T follicular helper cell (primary cell): ENCODE results near the gene STK11.
A peak's percentile ranks its signal among the peaks of the same experiment; 100 is the strongest.

Source experiments
- DNase-seq: peaks from one replicate; pipeline ENCODE4 v3.0.0-alpha.2; 2020; ENCODE audit warnings: low read depth

The STK11 gene

GRCh38 chr19:1210227-1210538 is 4.6 kb downstream of the STK11 start:
- DNase-seq = no peak

GRCh38 chr19:1211494-1212234 is 6.1 kb downstream of the STK11 start:
- no peak for DNase-seq

- DNase-seq = peak; percentile 51
These were observed 8.1 kb downstream of the STK11 start for GRCh38 chr19:1213391-1214286.

GRCh38 chr19:1214299-1214861 is 8.8 kb downstream of the STK11 start:
- no peak for DNase-seq

- no peak for DNase-seq
These were observed 9.5 kb downstream of the STK11 start for GRCh38 chr19:1214862-1215731.

GRCh38 chr19:1216756-1217155 is 11.2 kb downstream of the STK11 start:
- DNase-seq = no peak

- no peak for DNase-seq
These were observed 11.8 kb downstream of the STK11 start for GRCh38 chr19:1217366-1217765.

GRCh38 chr19:1218751-1219567 is 13.4 kb downstream of the STK11 start:
- DNase-seq = no peak

- no peak for DNase-seq
These were observed 14.4 kb downstream of the STK11 start for GRCh38 chr19:1219786-1220476.

GRCh38 chr19:1220477-1220930 is 14.9 kb downstream of the STK11 start:
- DNase-seq = no peak

GRCh38 chr19:1220976-1221903 is 15.7 kb downstream of the STK11 start:
- DNase-seq = no peak

- DNase-seq = no peak
These were observed 16.3 kb downstream of the STK11 start for GRCh38 chr19:1221904-1222255.

- DNase-seq = no peak
These were observed 16.8 kb downstream of the STK11 start for GRCh38 chr19:1222394-1222793.

- no peak for DNase-seq
These were observed 17.7 kb downstream of the STK11 start for GRCh38 chr19:1223018-1223855.

- DNase-seq = no peak
These were observed 18.7 kb downstream of the STK11 start for GRCh38 chr19:1224047-1224825.

- DNase-seq = no peak
These were observed 19.3 kb downstream of the STK11 start for GRCh38 chr19:1224847-1225246.

- DNase-seq = no peak
These were observed 20.1 kb downstream of the STK11 start for GRCh38 chr19:1225440-1226226.
